ENCODE measurements around the gene DUSP14. TPM values are rescaled to one million over a fixed set of nuclear protein-coding genes. Genes with fewer than 3 reads are reported as not detected.
A peak's percentile ranks its signal among the peaks of the same experiment; 100 is the strongest.

The DUSP14 gene
- total RNA-seq, 2 donors from 2014 or later, result 17.0 to 22.8 TPM

DNA sequence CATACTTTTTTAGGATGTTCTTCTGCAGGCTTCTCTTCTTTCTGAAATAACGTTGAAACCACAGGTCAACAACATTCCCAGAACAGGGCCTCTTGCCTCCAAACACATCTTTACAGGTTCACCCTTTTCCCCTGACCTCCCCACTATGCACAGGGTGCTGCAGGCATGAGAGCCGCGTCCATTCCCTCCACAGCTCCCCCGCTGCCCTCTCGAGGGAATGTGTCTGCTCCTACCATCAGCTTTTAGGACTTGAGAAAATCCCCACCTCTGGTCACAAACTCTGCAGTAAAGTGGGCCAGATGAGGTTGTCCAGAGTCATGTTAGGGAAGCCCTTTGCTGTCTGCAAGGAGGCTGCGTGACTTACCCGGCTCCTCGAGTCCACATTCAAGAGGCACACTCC, 30.5 kb downstream of the DUSP14 start:
- TF ChIP-seq, protein P1, sequence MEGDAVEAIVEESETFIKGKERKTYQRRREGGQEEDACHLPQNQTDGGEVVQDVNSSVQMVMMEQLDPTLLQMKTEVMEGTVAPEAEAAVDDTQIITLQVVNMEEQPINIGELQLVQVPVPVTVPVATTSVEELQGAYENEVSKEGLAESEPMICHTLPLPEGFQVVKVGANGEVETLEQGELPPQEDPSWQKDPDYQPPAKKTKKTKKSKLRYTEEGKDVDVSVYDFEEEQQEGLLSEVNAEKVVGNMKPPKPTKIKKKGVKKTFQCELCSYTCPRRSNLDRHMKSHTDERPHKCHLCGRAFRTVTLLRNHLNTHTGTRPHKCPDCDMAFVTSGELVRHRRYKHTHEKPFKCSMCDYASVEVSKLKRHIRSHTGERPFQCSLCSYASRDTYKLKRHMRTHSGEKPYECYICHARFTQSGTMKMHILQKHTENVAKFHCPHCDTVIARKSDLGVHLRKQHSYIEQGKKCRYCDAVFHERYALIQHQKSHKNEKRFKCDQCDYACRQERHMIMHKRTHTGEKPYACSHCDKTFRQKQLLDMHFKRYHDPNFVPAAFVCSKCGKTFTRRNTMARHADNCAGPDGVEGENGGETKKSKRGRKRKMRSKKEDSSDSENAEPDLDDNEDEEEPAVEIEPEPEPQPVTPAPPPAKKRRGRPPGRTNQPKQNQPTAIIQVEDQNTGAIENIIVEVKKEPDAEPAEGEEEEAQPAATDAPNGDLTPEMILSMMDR (conservative IDR thresholded peaks at IDR 0.05), result peak; percentile 26
- WGBS, 2 experiments (ENCODE audit: insufficient coverage in 1 of 2, insufficient read length in 1 of 2), result 91 to 94% methylated on average over 5 to 8 of the region's 8 CpGs
- Mint-ChIP-seq H3K36me3 (ENCODE audit: low read depth) (peaks cover 53% of the 10 kb centered on the region), H3K27ac (peak overlapping the region; percentile 76), H3K27me3 (ENCODE audit: insufficient read depth) (no peaks in the 10 kb centered on the region), H3K4me3 (no peak overlapping the region), H3K9me3 (no peaks in the 10 kb centered on the region), H3K4me1 (peaks cover 12% of the 10 kb centered on the region)
- Histone ChIP-seq H3K9ac (ENCODE audit: extremely low read depth, low read length, poor library complexity, severe bottlenecking) (no peak overlapping the region), H3K9me3 (ENCODE audit: control insufficient read depth, low read length) (no peaks in the 10 kb centered on the region), H3K27ac (ENCODE audit: low read depth, low read length) (no peak overlapping the region), H3K4me3 (ENCODE audit: low read length) (no peak overlapping the region), H3K36me3 (ENCODE audit: control insufficient read depth, insufficient read depth, low read length) (peaks cover 66% of the 10 kb centered on the region), H3K4me1 (ENCODE audit: control insufficient read depth, insufficient read depth, low read length) (peaks cover 3% of the 10 kb centered on the region), H3K27me3 (ENCODE audit: control insufficient read depth, insufficient read depth, low read length, poor library complexity, severe bottlenecking) (no peaks in the 10 kb centered on the region)
- peak; percentile 64 for DNase-seq

DNA sequence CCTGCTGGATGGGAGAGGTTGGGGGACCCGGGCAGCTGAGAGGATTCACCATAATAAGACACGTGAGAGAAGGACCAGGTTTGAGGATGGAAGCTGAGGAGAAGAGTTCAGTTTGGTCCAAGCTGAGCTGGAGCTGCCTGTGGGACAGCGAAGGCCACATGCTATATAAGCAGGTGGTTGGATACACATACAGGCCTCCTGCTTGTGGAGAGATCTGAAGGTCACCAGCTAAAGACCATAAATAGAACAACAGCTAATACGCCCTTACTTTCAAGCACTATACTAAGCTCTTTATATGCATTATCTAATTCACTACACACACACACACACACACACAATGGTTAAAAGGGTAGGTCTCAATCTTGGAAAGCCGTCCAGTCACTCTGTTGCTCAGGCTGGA, 32.1 kb downstream of the DUSP14 start:
- Histone ChIP-seq H3K9ac (ENCODE audit: extremely low read depth, low read length, poor library complexity, severe bottlenecking) (no peak overlapping the region), H3K4me1 (ENCODE audit: control insufficient read depth, insufficient read depth, low read length) (no peaks in the 10 kb centered on the region), H3K27ac (ENCODE audit: low read depth, low read length) (no peak overlapping the region), H3K27me3 (ENCODE audit: control insufficient read depth, insufficient read depth, low read length, poor library complexity, severe bottlenecking) (no peaks in the 10 kb centered on the region), H3K4me3 (ENCODE audit: low read length) (no peak overlapping the region), H3K9me3 (ENCODE audit: control insufficient read depth, low read length) (no peaks in the 10 kb centered on the region), H3K36me3 (ENCODE audit: control insufficient read depth, insufficient read depth, low read length) (peaks cover 68% of the 10 kb centered on the region)
- Mint-ChIP-seq H3K4me3 (no peak overlapping the region), H3K27me3 (ENCODE audit: insufficient read depth) (no peaks in the 10 kb centered on the region), H3K36me3 (ENCODE audit: low read depth) (peaks cover 59% of the 10 kb centered on the region), H3K27ac (no peak overlapping the region), H3K9me3 (no peaks in the 10 kb centered on the region), H3K4me1 (peaks cover under 1% of the 10 kb centered on the region)
- TF ChIP-seq, protein P1 (conservative IDR thresholded peaks at IDR 0.05), result no peak
- no peak for DNase-seq
- WGBS, 2 experiments (ENCODE audit: insufficient coverage in 1 of 2, insufficient read length in 1 of 2), result 92 to 96% methylated on average over 3 to 5 of the region's 5 CpGs

DNA sequence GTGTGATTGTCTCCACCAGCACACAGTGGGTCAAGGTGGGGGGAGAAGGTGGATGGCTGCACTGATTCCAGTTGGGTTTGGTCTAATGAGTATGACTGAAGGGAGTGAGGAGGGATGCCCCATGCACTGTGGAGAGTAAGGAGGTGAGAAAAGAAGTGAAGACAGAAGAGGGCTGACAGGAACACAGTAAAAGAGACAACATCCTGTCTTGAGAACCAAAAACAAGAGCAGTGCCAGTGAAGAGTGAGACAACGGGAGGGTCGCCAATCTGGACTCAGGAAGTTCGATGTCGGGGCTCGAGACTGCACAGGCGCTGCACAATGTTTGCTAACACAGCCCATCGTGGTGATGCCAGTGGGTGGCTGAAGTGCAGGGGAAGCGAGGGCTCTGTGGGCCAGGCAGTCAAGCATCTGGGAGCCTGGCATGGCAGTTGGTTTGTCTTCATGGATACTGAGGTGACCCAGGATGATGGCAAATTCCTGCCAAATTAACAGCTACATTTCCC, 34.1 kb downstream of the DUSP14 start:
- no peak overlapping the region for H3K27ac Mint-ChIP-seq
- Histone ChIP-seq H3K4me3 (ENCODE audit: low read length) (no peak overlapping the region), H3K27me3 (ENCODE audit: control insufficient read depth, insufficient read depth, low read length, poor library complexity, severe bottlenecking) (no peaks in the 10 kb centered on the region), H3K4me1 (ENCODE audit: control insufficient read depth, insufficient read depth, low read length) (no peaks in the 10 kb centered on the region), H3K36me3 (ENCODE audit: control insufficient read depth, insufficient read depth, low read length) (peaks cover 57% of the 10 kb centered on the region), H3K9me3 (ENCODE audit: control insufficient read depth, low read length) (no peaks in the 10 kb centered on the region), H3K9ac (ENCODE audit: extremely low read depth, low read length, poor library complexity, severe bottlenecking) (no peak overlapping the region), H3K27ac (ENCODE audit: low read depth, low read length) (no peak overlapping the region)
- peak; percentile 30 for DNase-seq
- H3K9me3 Mint-ChIP-seq, result no peaks in the 10 kb centered on the region
- no peaks in the 10 kb centered on the region for H3K4me1 Mint-ChIP-seq
- no peaks in the 10 kb centered on the region for H3K27me3 Mint-ChIP-seq (ENCODE audit: insufficient read depth)
- peaks cover 46% of the 10 kb centered on the region for H3K36me3 Mint-ChIP-seq (ENCODE audit: low read depth)
- 97% methylated on average over 7 to 8 of the region's 8 CpGs for WGBS, 2 experiments (ENCODE audit: insufficient coverage in 1 of 2, insufficient read length in 1 of 2)
- TF ChIP-seq, protein P1 (conservative IDR thresholded peaks at IDR 0.05), result no peak
- H3K4me3 Mint-ChIP-seq, result no peak overlapping the region

Measured in endodermal cell (in vitro differentiated cells).